GM18951 (cell line): ENCODE data around the gene GIPC2.

Source experiments
- POLR2A ChIP-seq: IDR thresholded peaks from 4 replicates; pipeline ENCODE4 v1.6.1; 2011; ENCODE audit warnings: mild to moderate bottlenecking; ENCODE audit not compliant: insufficient read length, insufficient read depth; ENCODE audit errors: extremely low read depth
- in situ Hi-C: fragments of 300-500 bp; cut with MboI; formaldehyde crosslinking; loops from one replicate; pipeline ENCODE4 v1.12.0; 2022; ENCODE audit warnings: low sequenced_read_pairs, mixed read lengths, inconsistent platforms; ENCODE audit not compliant: unreplicated experiment

GIPC2 gene

DNA sequence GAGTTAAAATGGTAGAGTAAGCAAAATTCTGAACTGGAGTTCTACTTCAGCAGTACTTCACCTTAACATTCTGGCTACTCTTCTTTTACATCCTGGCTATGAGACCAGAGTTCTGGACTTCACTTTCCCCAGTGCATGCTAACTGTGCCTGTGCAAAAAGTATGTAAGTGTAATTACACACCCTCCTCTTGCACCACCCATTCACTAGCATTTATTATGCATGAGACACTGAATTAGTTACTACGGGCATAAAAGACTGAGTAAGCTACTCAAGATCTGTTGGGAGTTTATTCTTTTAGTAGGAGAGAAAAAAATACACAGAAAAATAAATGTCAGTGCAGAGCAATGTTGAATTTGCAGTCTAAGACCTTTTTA, 87.2 kb downstream of the GIPC2 start:
- in situ Hi-C loops = loop anchor here (5.0 kb wide), 1 partner anchor 469 kb away; no protein-coding TSS in a partner anchor
- TF ChIP-seq POLR2A = no peak

DNA sequence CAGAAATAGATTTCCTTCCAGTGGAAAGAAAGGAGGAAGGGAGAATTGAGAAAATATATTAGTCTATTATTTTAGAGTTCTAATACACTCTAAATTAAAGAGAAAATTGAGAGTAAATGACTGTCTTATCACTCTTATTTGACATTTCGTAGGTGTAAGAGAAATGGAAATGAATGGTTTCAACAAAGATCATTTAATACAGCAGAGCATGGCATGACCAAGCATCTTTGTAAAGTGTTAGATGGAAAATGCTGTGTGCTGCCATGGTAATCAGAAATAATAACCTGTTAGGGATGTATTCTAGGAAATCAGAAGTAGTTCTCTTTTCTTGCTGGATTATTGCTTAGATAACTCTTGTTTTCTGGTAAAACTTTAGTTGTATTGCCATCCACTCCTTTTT, 90.9 kb downstream of the GIPC2 start:
- no peak for TF ChIP-seq POLR2A
- in situ Hi-C loops = no loop called here

- TF ChIP-seq POLR2A = no peak
- in situ Hi-C loops = no loop called here
These were observed 95.9 kb downstream of the GIPC2 start for GRCh38 chr1:78141531-78142231.

DNA sequence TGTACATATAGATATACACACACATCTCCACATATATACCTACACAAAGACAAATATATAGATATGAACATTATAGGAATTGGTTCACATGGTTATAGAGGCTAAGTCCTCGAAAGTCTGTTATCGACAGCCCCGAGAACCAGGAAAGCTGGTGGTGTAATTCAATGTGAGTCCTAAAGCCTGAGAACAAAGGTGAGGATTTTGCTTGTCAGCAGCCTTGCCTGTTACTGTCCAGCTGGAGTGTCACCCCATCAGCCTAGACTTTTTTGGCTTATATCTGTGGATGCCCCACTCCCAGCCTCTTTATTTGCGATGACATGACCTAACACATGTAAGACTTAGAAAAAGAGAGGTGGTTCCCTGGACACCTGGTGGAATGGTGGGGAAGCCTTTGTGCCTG, 97.0 kb downstream of the GIPC2 start:
- in situ Hi-C loops = no loop called here

GRCh38 chr1:78143152-78143551, 97.4 kb downstream of the GIPC2 start:
- in situ Hi-C loops = no loop called here
- TF ChIP-seq POLR2A = no peak

More for the DNA sequence above, 97.0 kb downstream of the GIPC2 start:
- no peak for TF ChIP-seq POLR2A

DNA sequence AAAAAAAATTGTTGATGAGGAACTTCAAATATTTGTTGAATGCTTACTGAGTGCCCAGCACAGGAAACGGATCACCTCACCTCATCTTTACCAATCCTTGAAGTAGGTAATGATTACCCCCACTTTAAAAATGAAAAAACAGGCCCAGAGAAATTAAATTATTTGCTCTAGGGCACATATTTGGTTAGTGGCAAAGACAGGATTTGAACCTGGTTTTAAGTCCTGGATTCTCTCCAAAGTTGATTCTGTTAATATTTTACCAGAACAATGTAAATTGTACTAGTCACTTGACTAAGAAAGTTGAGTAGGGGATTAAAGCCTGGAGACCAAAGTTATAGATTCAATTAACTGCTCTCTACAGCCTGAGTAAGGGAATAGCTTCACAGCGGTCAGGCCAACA, 97.9 kb downstream of the GIPC2 start:
- TF ChIP-seq POLR2A = no peak
- in situ Hi-C loops = no loop called here

DNA sequence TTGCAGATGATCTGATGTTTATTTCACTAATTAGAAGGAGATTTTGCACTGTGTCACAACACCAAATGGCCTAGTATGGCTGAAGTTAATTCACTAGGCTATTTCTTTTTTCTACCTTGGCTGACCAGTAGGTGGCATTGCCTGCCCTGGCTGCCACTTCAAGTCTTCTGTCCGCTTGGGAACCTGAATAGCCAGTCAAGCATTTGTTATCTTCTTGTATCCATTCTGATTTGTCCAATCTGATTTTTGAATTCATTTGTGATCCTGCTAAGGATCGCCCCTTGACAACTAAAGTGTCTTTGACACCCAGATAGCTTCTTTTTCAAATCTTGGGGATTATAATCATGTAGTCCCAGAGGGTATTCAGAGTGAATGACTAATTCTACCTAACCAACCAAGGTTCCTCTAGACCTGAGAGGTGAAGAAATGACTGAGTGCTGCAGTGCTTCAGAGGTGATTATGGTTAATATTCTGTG, 99.4 kb downstream of the GIPC2 start:
- TF ChIP-seq POLR2A = no peak
- in situ Hi-C loops = no loop called here

GRCh38 chr1:78146205-78146771, 100.5 kb downstream of the GIPC2 start:
- in situ Hi-C loops = no loop called here
- no peak for TF ChIP-seq POLR2A

DNA sequence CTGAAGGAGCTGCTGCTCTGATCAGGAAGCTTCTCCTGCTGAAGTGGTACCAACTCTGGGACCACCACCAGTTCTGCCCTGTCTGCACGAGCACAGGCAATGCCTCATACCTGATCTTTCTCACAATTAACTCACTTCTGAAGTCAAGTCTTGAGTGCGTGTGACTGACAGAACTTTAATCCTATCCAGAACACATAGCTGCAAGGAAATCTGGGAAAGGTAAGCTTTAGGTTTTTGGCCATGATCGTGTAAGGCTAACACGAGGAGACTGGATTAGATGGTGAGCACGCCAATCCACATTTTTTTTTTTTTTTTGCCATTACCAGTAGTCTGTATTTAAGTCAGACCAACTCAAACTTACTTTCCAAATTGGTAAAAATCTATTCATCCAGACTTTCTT, 101.3 kb downstream of the GIPC2 start:
- no peak for TF ChIP-seq POLR2A
- in situ Hi-C loops = no loop called here

GRCh38 chr1:78153092-78153736, 107.4 kb downstream of the GIPC2 start:
- in situ Hi-C loops = no loop called here
- no peak for TF ChIP-seq POLR2A

GRCh38 chr1:78155121-78155520, 109.4 kb downstream of the GIPC2 start:
- no peak for TF ChIP-seq POLR2A
- in situ Hi-C loops = no loop called here

DNA sequence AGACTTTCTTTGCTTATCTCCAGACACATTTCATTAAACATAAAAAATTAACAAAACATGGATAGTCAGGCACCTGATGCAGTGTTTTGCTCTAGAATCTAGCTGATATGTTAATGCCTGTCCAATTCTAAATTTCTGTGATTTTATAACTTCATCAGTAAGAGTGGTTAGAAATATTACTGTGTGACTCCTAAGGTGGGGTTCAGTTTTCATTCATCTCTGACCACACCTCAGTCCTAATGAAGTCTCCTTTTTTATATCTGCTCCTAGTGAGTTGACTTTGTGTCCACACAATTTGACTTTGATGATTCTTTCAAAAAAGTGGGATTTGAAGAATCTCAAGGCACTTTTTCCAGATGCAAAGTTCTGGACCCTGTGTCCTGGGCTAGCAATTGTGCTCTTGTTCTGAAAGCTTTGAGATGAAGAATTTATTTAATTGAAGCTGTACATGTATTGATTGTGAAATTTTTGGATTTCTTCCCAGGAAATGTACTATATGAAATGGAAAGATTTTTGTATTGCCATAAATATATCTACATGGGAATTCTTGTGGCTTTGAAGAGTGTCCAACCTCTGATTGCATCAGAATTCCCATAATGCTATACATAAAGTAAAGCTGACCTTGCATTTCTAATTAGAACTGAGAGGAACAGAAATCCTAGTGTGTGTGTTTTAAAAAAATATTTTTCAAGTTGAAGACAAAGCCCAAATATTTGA, 111.2 kb downstream of the GIPC2 start:
- TF ChIP-seq POLR2A = no peak
- in situ Hi-C loops = no loop called here

GRCh38 chr1:78165816-78166215, 120.0 kb downstream of the GIPC2 start:
- in situ Hi-C loops = no loop called here
- TF ChIP-seq POLR2A = no peak
